CD4-positive, alpha-beta T cell treated with Interleukin-21 for 1 hour (primary cell): ENCODE results near the gene SH2D4B.

Experiments used
- DNase-seq: peaks from one replicate; pipeline ENCODE4 v3.0.0-alpha.2; 2020

Gene SH2D4B

GRCh38 chr10:80545258-80545881 is 7.7 kb downstream of the SH2D4B start:
- DNase-seq: no peak

- DNase-seq: no peak
Measured at GRCh38 chr10:80552151-80552646, 14.5 kb downstream of the SH2D4B start.

GRCh38 chr10:80553436-80553835 is 15.7 kb downstream of the SH2D4B start:
- DNase-seq: no peak

- DNase-seq: no peak
Measured at GRCh38 chr10:80554050-80554449, 16.3 kb downstream of the SH2D4B start.

GRCh38 chr10:80555415-80555814 is 17.7 kb downstream of the SH2D4B start:
- DNase-seq: no peak

GRCh38 chr10:80561950-80562349 is 24.2 kb downstream of the SH2D4B start:
- no peak for DNase-seq

GRCh38 chr10:80567292-80567691 is 29.6 kb downstream of the SH2D4B start:
- DNase-seq: no peak

GRCh38 chr10:80569131-80569895 is 31.6 kb downstream of the SH2D4B start:
- DNase-seq: no peak

GRCh38 chr10:80571352-80571751 is 33.6 kb downstream of the SH2D4B start:
- DNase-seq: no peak

- no peak for DNase-seq
Measured at GRCh38 chr10:80579181-80579763, 41.6 kb downstream of the SH2D4B start.

- DNase-seq: no peak
Measured at GRCh38 chr10:80579849-80580637, 42.3 kb downstream of the SH2D4B start.

GRCh38 chr10:80580638-80581468 is 43.2 kb downstream of the SH2D4B start:
- DNase-seq: no peak

- DNase-seq: no peak
Measured at GRCh38 chr10:80581469-80581835, 43.8 kb downstream of the SH2D4B start.

GRCh38 chr10:80582286-80582960 is 44.7 kb downstream of the SH2D4B start:
- no peak for DNase-seq

- no peak for DNase-seq
Measured at GRCh38 chr10:80583685-80584084, 46.0 kb downstream of the SH2D4B start.

- DNase-seq: no peak
Measured at GRCh38 chr10:80585812-80586211, 48.1 kb downstream of the SH2D4B start.

- DNase-seq: no peak
Measured at GRCh38 chr10:80588546-80588945, 50.8 kb downstream of the SH2D4B start.

GRCh38 chr10:80589726-80590373 is 52.1 kb downstream of the SH2D4B start:
- no peak for DNase-seq

- DNase-seq: no peak
Measured at GRCh38 chr10:80590585-80591125, 53.0 kb downstream of the SH2D4B start.

- peak; percentile 58 for DNase-seq
Measured at GRCh38 chr10:80596391-80597257, 58.9 kb downstream of the SH2D4B start.
